Liver (tissue), 9 donors: Measurements from ENCODE around the gene STRBP. TPM values are rescaled to one million over a fixed set of nuclear protein-coding genes. Genes with fewer than 3 reads are reported as not detected.
A peak's percentile ranks its signal among the peaks of the same experiment; 100 is the strongest.

Source experiments
- DNase-seq: peaks from one replicate; pipeline ENCODE4 v3.0.0-alpha.2; 2017; ENCODE audit warnings: low spot score
- H3K27ac ChIP-seq, 2 donors: one replicate each; pipeline ENCODE4 v1.7.0; 2013; ENCODE audit warnings: inconsistent platforms in 2 of 2, low read length in 2 of 2, control low read depth in 1 of 2, low read depth in 1 of 2, mild to moderate bottlenecking in 1 of 2
- H3K27me3 ChIP-seq, 4 donors: one replicate each; pipeline versions ENCODE4 v1.6.1 to v1.7.0; 2013; ENCODE audit warnings: low read length in 3 of 4, inconsistent platforms in 1 of 4, mild to moderate bottlenecking in 1 of 4, moderate library complexity in 1 of 4; ENCODE audit not compliant: control insufficient read depth in 4 of 4, insufficient read depth in 4 of 4
- H3K36me3 ChIP-seq, 4 donors: one replicate each; pipeline versions ENCODE4 v1.6.1 to v1.7.0; 2013; ENCODE audit warnings: low read length in 3 of 4, mild to moderate bottlenecking in 3 of 4, low read depth in 1 of 4, moderate library complexity in 1 of 4; ENCODE audit not compliant: control insufficient read depth in 4 of 4, insufficient read depth in 3 of 4
- H3K4me1 ChIP-seq, 4 donors: one replicate each; pipeline versions ENCODE4 v1.6.1 to v1.7.0; 2013; ENCODE audit warnings: low read length in 3 of 4, mild to moderate bottlenecking in 3 of 4, moderate library complexity in 1 of 4; ENCODE audit not compliant: control insufficient read depth in 4 of 4, insufficient read depth in 4 of 4
- H3K4me3 ChIP-seq, 3 donors: one replicate each; pipeline versions ENCODE4 v1.6.1 to v1.7.0; 2013; ENCODE audit warnings: low read length in 3 of 3, control low read depth in 1 of 3, low read depth in 1 of 3, mild to moderate bottlenecking in 1 of 3
- H3K9ac ChIP-seq, 2 donors: one replicate each; pipeline ENCODE4 v1.7.0; 2013; ENCODE audit warnings: low read length in 2 of 2, mild to moderate bottlenecking in 2 of 2, moderate library complexity in 2 of 2, control low read depth in 1 of 2, low read depth in 1 of 2
- H3K9me3 ChIP-seq, 4 donors: one replicate each; pipeline versions ENCODE4 v1.6.1 to v1.7.0; 2013; ENCODE audit warnings: low read length in 3 of 4; ENCODE audit not compliant: control insufficient read depth in 4 of 4
- ATF3 ChIP-seq: IDR thresholded peaks from 2 replicates; pipeline ENCODE4 v1.6.1; 2016; ENCODE audit warnings: antibody characterized with exemption
- CTCF ChIP-seq: fragments of 150-350 bp; IDR thresholded peaks from 2 replicates; pipeline ENCODE4 v1.5.1; 2017; ENCODE audit warnings: improper control_type of control experiment, low read depth, low read length; ENCODE audit not compliant: missing input control
- EGR1 ChIP-seq, 2 donors: IDR thresholded peaks; 2 replicates each; pipeline ENCODE4 v1.6.1; 2016 to 2018; ENCODE audit warnings: antibody characterized with exemption in 2 of 2, low read depth in 2 of 2
- FOXA1 ChIP-seq: IDR thresholded peaks from 2 replicates; pipeline ENCODE4 v1.6.1; 2016; ENCODE audit warnings: antibody characterized with exemption
- FOXA2 ChIP-seq: IDR thresholded peaks from 2 replicates; pipeline ENCODE4 v1.6.1; 2016; ENCODE audit warnings: antibody characterized with exemption
- GABPA ChIP-seq, 2 donors: IDR thresholded peaks in 1 of 2; conservative IDR thresholded peaks in 1 of 2; 2 replicates each; pipeline ENCODE4 v1.6.1; 2016; ENCODE audit warnings: antibody characterized with exemption in 2 of 2, mild to moderate bottlenecking in 1 of 2, moderate library complexity in 1 of 2
- HNF4A ChIP-seq, 2 donors: conservative IDR thresholded peaks; 2 replicates each; pipeline ENCODE4 v1.6.1; 2016; ENCODE audit warnings: antibody characterized with exemption in 2 of 2, mild to moderate bottlenecking in 2 of 2
- HNF4G ChIP-seq: IDR thresholded peaks from 2 replicates; pipeline ENCODE4 v1.6.1; 2016; ENCODE audit warnings: antibody characterized with exemption
- JUND ChIP-seq, 2 donors: IDR thresholded peaks; 2 replicates each; pipeline ENCODE4 v1.6.1; 2016; ENCODE audit warnings: antibody characterized with exemption in 2 of 2
- NR2F2 ChIP-seq: IDR thresholded peaks from 2 replicates; pipeline ENCODE4 v1.6.1; 2016; ENCODE audit warnings: antibody characterized with exemption
- RAD21 ChIP-seq, 2 donors: IDR thresholded peaks; 2 replicates each; pipeline ENCODE4 v1.6.1; 2016; ENCODE audit warnings: antibody characterized with exemption in 2 of 2, mild to moderate bottlenecking in 2 of 2
- REST ChIP-seq: IDR thresholded peaks from 2 replicates; pipeline ENCODE4 v1.6.1; 2016; ENCODE audit warnings: antibody characterized with exemption, mild to moderate bottlenecking
- RXRA ChIP-seq, 2 donors: IDR thresholded peaks; 2 replicates each; pipeline ENCODE4 v1.6.1; 2017 to 2018; ENCODE audit warnings: antibody characterized with exemption in 2 of 2, mild to moderate bottlenecking in 1 of 2
- SP1 ChIP-seq: IDR thresholded peaks from 2 replicates; pipeline ENCODE4 v1.6.1; 2018; ENCODE audit warnings: antibody characterized with exemption, mild to moderate bottlenecking
- TAF1 ChIP-seq: conservative IDR thresholded peaks from 2 replicates; pipeline ENCODE4 v1.6.1; 2016; ENCODE audit warnings: antibody characterized with exemption, mild to moderate bottlenecking
- YY1 ChIP-seq: IDR thresholded peaks from 2 replicates; pipeline ENCODE4 v1.6.1; 2016; ENCODE audit warnings: antibody characterized with exemption, mild to moderate bottlenecking
- ZBTB33 ChIP-seq: IDR thresholded peaks from 2 replicates; pipeline ENCODE4 v1.6.1; 2016; ENCODE audit warnings: antibody characterized with exemption
- WGBS: extraction: QIAGEN DNeasy Blood & Tissue Kit; methylation state at CpG from one replicate; pipeline ENCODE4 v1.1.7; 2013; 5-methylcytosine and 5-hydroxymethylcytosine counted together
- polyA plus RNA-seq, 2 donors: library from polyadenylated mRNA; stranded (reverse) in 1 of 2; unstranded in 1 of 2; fragments of 200-250 nt in 1 of 2; fragments of >200 nt in 1 of 2; fragmentation: Nextera tagmentation in 1 of 2; extraction: Ambion mirVana in 1 of 2; gene quantifications; one replicate each; pipeline versions ENCODE4 v1.2.1 to v1.2.3, GENCODE V29; 2013 to 2015
- total RNA-seq, 2 donors: library from RNA; depleted of rRNA; stranded (reverse); fragments of >200 nt; gene quantifications; one replicate each; pipeline ENCODE4 v1.2.3, GENCODE V29; 2014
- TF ChIP-seq, protein P1 (sequence below): IDR thresholded peaks from 2 replicates; pipeline ENCODE4 v1.6.1; 2016; ENCODE audit warnings: antibody characterized with exemption
- donor health status: healthy.
- donor health status: healthy.
- donor health status: healthy.
- donor health status: healthy.
- donor health status: healthy.

Gene STRBP
- total and polyA plus RNA-seq, 4 donors: 4.3 to 17.2 (median 8.5) TPM

DNA sequence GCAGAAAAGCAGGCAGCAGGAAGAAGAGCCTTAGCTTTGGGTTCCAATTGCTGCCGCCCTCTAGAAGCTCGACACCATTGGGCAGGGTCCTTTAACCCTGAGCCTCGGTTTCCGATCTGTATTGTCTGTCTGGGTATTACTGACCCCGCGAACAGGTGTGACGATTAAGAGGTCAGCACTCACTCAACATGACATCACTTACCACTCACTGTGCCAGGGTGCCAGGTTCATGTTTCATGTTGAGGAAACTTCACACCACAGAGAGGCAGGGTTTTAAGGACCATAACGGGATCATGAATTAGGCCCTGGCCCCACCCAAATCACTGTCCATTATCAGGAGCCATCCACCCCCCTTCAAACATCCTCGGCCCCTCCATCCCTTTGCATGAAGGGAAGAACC, 159.4 kb downstream of the STRBP start:
- no peak for DNase-seq
- H3K9me3 ChIP-seq: no peaks in the 10 kb centered on the region
- H3K4me3 ChIP-seq: no peak overlapping the region
- peak overlapping the region; percentile 70 to 74 for H3K27ac ChIP-seq
- peaks cover 0 to 19% (median 6%) of the 10 kb centered on the region in 4 donors for H3K4me1 ChIP-seq
- TF ChIP-seq FOXA2: no peak
- TF ChIP-seq GABPA (IDR thresholded peaks at IDR 0.05 in 1 of 2, conservative IDR thresholded peaks at IDR 0.05 in 1 of 2): no peak
- no peak for TF ChIP-seq YY1
- TF ChIP-seq EGR1 (IDR thresholded peaks at IDR 0.05; ENCODE audit: low read depth in 2 of 2): no peak
- no peak for TF ChIP-seq HNF4G
- no peak for TF ChIP-seq SP1
- TF ChIP-seq HNF4A (conservative IDR thresholded peaks at IDR 0.05): no peak
- TF ChIP-seq TAF1: no peak
- TF ChIP-seq ZBTB33: no peak
- no peak for TF ChIP-seq ATF3
- TF ChIP-seq CTCF: no peak
- TF ChIP-seq RAD21 (IDR thresholded peaks at IDR 0.05): no peak
- no peak for TF ChIP-seq NR2F2
- TF ChIP-seq, protein P1, sequence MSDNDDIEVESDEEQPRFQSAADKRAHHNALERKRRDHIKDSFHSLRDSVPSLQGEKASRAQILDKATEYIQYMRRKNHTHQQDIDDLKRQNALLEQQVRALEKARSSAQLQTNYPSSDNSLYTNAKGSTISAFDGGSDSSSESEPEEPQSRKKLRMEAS: no peak
- no peak for TF ChIP-seq RXRA (IDR thresholded peaks at IDR 0.05)
- TF ChIP-seq REST: no peak
- no peak for TF ChIP-seq FOXA1
- TF ChIP-seq JUND (IDR thresholded peaks at IDR 0.05): no peak
- no peaks in the 10 kb centered on the region for H3K27me3 ChIP-seq
- H3K36me3 ChIP-seq: peaks cover 3 to 9% (median 6%) of the 10 kb centered on the region in 4 donors
- WGBS: 88% methylated on average over 9 of the region's 9 CpGs
- no peak overlapping the region for H3K9ac ChIP-seq
